Subcutaneous adipose tissue (tissue), 4 donors: Measurements from ENCODE around the gene KRTAP19-7. TPM values are rescaled to one million over a fixed set of nuclear protein-coding genes. Genes with fewer than 3 reads are reported as not detected.

ENCODE experiments used
- CTCF ChIP-seq: fragments of 450-650 bp; IDR thresholded peaks from one replicate; pipeline ENCODE4 v1.5.1; 2016; ENCODE audit warnings: low read depth, mild to moderate bottlenecking, control low read depth, antibody characterized with exemption, moderate library complexity
- small RNA-seq: library from RNA; depleted of rRNA; stranded (forward); fragments of <200 nt; gene quantifications from one replicate; pipeline ENCODE3, GENCODE V24; 2016
- total RNA-seq, 4 donors: library from RNA; depleted of rRNA; stranded (reverse); fragments of >200 nt; gene quantifications; one replicate each; pipeline ENCODE4 v1.1.0, GENCODE V29; 2016

The KRTAP19-7 gene
- total RNA-seq, 4 donors from 2014 or later = not detected

- no peak for TF ChIP-seq CTCF
Observed at GRCh38 chr21:30552782-30553181, 8.3 kb downstream of the KRTAP19-7 start.

- no peak for TF ChIP-seq CTCF
Observed at GRCh38 chr21:30541764-30542163, 19.4 kb downstream of the KRTAP19-7 start, which contains the start of gene KRTAP19-6. Gene KRTAP19-6, minus strand, starts transcription at chr21:30541864. Its CDS starts 31 bp downstream, at chr21:30541833.

GRCh38 chr21:30518876-30519275 lies 42.2 kb downstream of the KRTAP19-7 start:
- TF ChIP-seq CTCF = no peak

GRCh38 chr21:30515681-30516080 lies 45.4 kb downstream of the KRTAP19-7 start:
- no peak for TF ChIP-seq CTCF

Small RNA genes within 50 kb of the gene (small RNA-seq; reads per million reads assigned to genes)
- gene AP000567.1 (not detected), gene KRTAP19-10P (not detected), gene KRTAP19-11P (not detected), gene KRTAP22-1 (not detected), gene KRTAP22-2 (not detected)

Other genes starting within 250 kb of the KRTAP19-7 start
- gene KRTAP26-1, start 241.0 kb downstream of the KRTAP19-7 start, total RNA-seq = not detected
- gene KRTAP27-1, start 223.6 kb downstream of the KRTAP19-7 start, total RNA-seq = not detected
- not detected for gene KRTAP23-1, start 212.7 kb downstream of the KRTAP19-7 start, total RNA-seq
- gene KRTAP13-2, start 189.0 kb downstream of the KRTAP19-7 start, total RNA-seq = not detected
- not detected for gene KRTAP13-1, start 165.3 kb downstream of the KRTAP19-7 start, total RNA-seq
- gene KRTAP13-3, start 135.4 kb downstream of the KRTAP19-7 start, total RNA-seq = not detected
- gene KRTAP13-4, start 131.1 kb downstream of the KRTAP19-7 start, total RNA-seq = not detected
- gene KRTAP15-1, start 121.0 kb downstream of the KRTAP19-7 start, total RNA-seq = not detected
- gene KRTAP19-1, start 80.9 kb downstream of the KRTAP19-7 start, total RNA-seq = not detected
- gene KRTAP19-2, start 73.9 kb downstream of the KRTAP19-7 start, total RNA-seq = not detected
- gene KRTAP19-3, start 69.3 kb downstream of the KRTAP19-7 start, total RNA-seq = not detected
- not detected for gene KRTAP19-4, start 64.1 kb downstream of the KRTAP19-7 start, total RNA-seq
- not detected for gene KRTAP19-5, start 59.2 kb downstream of the KRTAP19-7 start, total RNA-seq
- not detected for gene KRTAP19-6, start 19.4 kb downstream of the KRTAP19-7 start, total RNA-seq
- not detected for gene KRTAP22-2, start 29.1 kb upstream of the KRTAP19-7 start, total RNA-seq
- gene KRTAP6-3, start 31.1 kb upstream of the KRTAP19-7 start, total RNA-seq = not detected
- gene KRTAP6-2, start 37.6 kb upstream of the KRTAP19-7 start, total RNA-seq = not detected
- gene KRTAP22-1, start 39.8 kb upstream of the KRTAP19-7 start, total RNA-seq = not detected
- gene KRTAP6-1, start 52.6 kb upstream of the KRTAP19-7 start, total RNA-seq = not detected
- not detected for gene KRTAP20-1, start 55.1 kb upstream of the KRTAP19-7 start, total RNA-seq
- not detected for gene KRTAP20-4, start 59.3 kb upstream of the KRTAP19-7 start, total RNA-seq
- not detected for gene KRTAP20-2, start 73.9 kb upstream of the KRTAP19-7 start, total RNA-seq
- not detected for gene KRTAP20-3, start 81.5 kb upstream of the KRTAP19-7 start, total RNA-seq
- gene KRTAP21-3, start 157.5 kb upstream of the KRTAP19-7 start, total RNA-seq = not detected
- gene KRTAP21-2, start 185.9 kb upstream of the KRTAP19-7 start, total RNA-seq = not detected
- not detected for gene KRTAP21-1, start 194.1 kb upstream of the KRTAP19-7 start, total RNA-seq